GM12878 (cell line): ENCODE results near the gene ZNF98. TPM values are rescaled to one million over a fixed set of nuclear protein-coding genes. Genes with fewer than 3 reads are reported as not detected.

ENCODE experiments used
- CHD2 ChIP-seq: IDR thresholded peaks from 2 replicates; pipeline ENCODE4 v1.6.1; 2011; ENCODE audit warnings: low read depth, low read length, improper control_type of control experiment, borderline replicate concordance
- NFIC ChIP-seq: IDR thresholded peaks from 2 replicates; pipeline ENCODE4 v1.6.1; 2012; ENCODE audit warnings: low read depth, mild to moderate bottlenecking, inconsistent platforms, low read length, moderate library complexity
- RFX5 ChIP-seq: IDR thresholded peaks from 2 replicates; pipeline ENCODE4 v1.6.1; 2011; ENCODE audit warnings: low read depth, low read length, improper control_type of control experiment
- TARDBP ChIP-seq: IDR thresholded peaks from 2 replicates; pipeline ENCODE4 v1.6.1; 2016; ENCODE audit warnings: borderline replicate concordance
- ZBTB40 ChIP-seq: fragments of 450-650 bp; IDR thresholded peaks from 2 replicates; pipeline ENCODE4 v1.6.1; 2016; ENCODE audit warnings: mild to moderate bottlenecking, moderate library complexity, borderline replicate concordance
- polyA plus RNA-seq, 11 experiments: library from polyadenylated mRNA; depleted of rRNA in 4 of 11; unstranded in 6 of 11; stranded (reverse) in 5 of 11; fragments of >200 nt; fragmentation: Nextera tagmentation in 4 of 11; fragmentation: Illumina TruSeq in 1 of 11; extraction: Ambion mirVana in 4 of 11; extraction: Trizol in 1 of 11; gene quantifications; 1 replicate in 1 of 11; 2 replicates in 10 of 11; pipeline versions ENCODE4 v1.2.1 to v1.2.3, GENCODE V29; 2011 to 2016; ENCODE audit warnings: inconsistent platforms in 2 of 11, missing spikeins in 2 of 11, low read depth in 1 of 11
- total RNA-seq, 4 experiments: library from RNA; depleted of rRNA in 3 of 4; stranded (reverse); fragments of >200 nt in 3 of 4; fragmentation: Illumina TruSeq in 1 of 4; extraction: Trizol in 1 of 4; gene quantifications; 2 replicates each; pipeline versions ENCODE4 v1.2.1 to v1.2.3, GENCODE V29; 2013 to 2021
- TF ChIP-seq, protein P1 (sequence below): fragments of 450-650 bp; IDR thresholded peaks from 2 replicates; pipeline ENCODE4 v1.6.1; 2016; ENCODE audit warnings: mild to moderate bottlenecking

Gene ZNF98
- total and polyA plus RNA-seq, 10 of the 15 experiments (the other 5 are each of a cell fraction or from before 2014, with no cell fraction given): not detected

DNA sequence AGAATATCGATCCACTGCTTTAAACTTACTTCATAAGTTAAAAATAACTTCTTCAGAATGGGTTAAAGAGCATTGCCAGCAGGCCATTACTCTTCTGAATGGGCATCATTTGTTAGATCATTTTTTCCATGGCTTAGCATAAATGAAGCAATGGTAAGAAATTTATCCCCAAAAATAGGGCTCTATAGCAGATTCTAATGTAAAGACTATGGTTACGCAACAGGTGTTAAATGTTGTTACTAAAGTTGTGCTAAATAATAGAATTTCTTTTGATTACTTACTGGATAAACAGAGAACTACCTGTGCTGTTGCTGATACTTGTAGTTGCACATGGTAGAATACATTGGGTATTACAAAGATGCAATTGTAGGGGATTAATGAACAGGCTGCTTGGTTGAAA, 15.9 kb upstream of the ZNF98 start (continued):
- no peak for TF ChIP-seq ZBTB40
- TF ChIP-seq NFIC: no peak
- no peak for TF ChIP-seq CHD2
- TF ChIP-seq TARDBP: no peak
- TF ChIP-seq, protein P1, sequence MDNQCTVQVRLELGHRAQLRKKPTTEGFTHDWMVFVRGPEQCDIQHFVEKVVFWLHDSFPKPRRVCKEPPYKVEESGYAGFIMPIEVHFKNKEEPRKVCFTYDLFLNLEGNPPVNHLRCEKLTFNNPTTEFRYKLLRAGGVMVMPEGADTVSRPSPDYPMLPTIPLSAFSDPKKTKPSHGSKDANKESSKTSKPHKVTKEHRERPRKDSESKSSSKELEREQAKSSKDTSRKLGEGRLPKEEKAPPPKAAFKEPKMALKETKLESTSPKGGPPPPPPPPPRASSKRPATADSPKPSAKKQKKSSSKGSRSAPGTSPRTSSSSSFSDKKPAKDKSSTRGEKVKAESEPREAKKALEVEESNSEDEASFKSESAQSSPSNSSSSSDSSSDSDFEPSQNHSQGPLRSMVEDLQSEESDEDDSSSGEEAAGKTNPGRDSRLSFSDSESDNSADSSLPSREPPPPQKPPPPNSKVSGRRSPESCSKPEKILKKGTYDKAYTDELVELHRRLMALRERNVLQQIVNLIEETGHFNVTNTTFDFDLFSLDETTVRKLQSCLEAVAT: no peak
- TF ChIP-seq RFX5: no peak
- TF ChIP-seq, all 136 proteins: peak for 0
